Transverse colon (tissue), 4 donors: ENCODE measurements around the gene CCDC91.

Experiments
- POLR2A ChIP-seq: fragments of 450-650 bp; IDR thresholded peaks from one replicate; pipeline ENCODE4 v1.6.1; 2016; ENCODE audit warnings: antibody characterized with exemption, mild to moderate bottlenecking, moderate library complexity
- POLR2AphosphoS5 ChIP-seq, 3 donors: sonication (generic); formaldehyde crosslinking; IDR thresholded peaks; one replicate each; pipeline ENCODE4 v1.6.1; 2016; ENCODE audit warnings: antibody characterized with exemption in 3 of 3
- TF ChIP-seq, protein P1 (sequence below), 5 experiments: fragments of 200-600 bp in 3 of 5; fragments of 450-650 bp in 2 of 5; sonication (generic) in 3 of 5; IDR thresholded peaks; 1 replicate in 2 of 5; 2 replicates in 3 of 5; pipeline ENCODE4 v1.5.1; 2016 to 2017; ENCODE audit warnings: antibody characterized with exemption in 5 of 5, inconsistent platforms in 3 of 5, mild to moderate bottlenecking in 2 of 5, moderate library complexity in 1 of 5

DNA sequence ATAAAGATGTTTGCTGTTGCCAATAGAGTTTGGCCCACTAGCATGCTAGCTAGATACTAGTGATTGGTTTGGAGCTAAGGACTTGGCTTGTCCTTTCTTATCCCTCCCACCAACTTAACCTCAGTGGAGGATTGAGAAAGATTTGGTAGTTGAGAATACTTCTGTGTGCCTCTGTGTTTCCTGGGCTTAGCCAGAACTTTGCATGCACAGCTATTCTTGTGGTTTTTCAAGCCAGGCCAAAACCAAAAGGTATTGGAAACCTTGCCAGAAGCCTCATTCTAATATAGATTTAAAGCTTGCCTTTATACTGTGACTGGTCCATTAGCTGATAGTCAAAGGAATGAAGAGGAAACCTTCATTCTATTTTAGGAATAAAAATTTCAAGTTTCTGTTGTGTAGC is 188.5 kb downstream of the CCDC91 start:
- TF ChIP-seq, protein P1, sequence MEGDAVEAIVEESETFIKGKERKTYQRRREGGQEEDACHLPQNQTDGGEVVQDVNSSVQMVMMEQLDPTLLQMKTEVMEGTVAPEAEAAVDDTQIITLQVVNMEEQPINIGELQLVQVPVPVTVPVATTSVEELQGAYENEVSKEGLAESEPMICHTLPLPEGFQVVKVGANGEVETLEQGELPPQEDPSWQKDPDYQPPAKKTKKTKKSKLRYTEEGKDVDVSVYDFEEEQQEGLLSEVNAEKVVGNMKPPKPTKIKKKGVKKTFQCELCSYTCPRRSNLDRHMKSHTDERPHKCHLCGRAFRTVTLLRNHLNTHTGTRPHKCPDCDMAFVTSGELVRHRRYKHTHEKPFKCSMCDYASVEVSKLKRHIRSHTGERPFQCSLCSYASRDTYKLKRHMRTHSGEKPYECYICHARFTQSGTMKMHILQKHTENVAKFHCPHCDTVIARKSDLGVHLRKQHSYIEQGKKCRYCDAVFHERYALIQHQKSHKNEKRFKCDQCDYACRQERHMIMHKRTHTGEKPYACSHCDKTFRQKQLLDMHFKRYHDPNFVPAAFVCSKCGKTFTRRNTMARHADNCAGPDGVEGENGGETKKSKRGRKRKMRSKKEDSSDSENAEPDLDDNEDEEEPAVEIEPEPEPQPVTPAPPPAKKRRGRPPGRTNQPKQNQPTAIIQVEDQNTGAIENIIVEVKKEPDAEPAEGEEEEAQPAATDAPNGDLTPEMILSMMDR (IDR thresholded peaks at IDR 0.05): no peak
- TF ChIP-seq POLR2AphosphoS5 (IDR thresholded peaks at IDR 0.05): no peak
- no peak for TF ChIP-seq POLR2A
